MCF 10A (cell line): ENCODE results near the gene CSTB. TPM values are rescaled to one million over a fixed set of nuclear protein-coding genes. Genes with fewer than 3 reads are reported as not detected.
A peak's percentile ranks its signal among the peaks of the same experiment; 100 is the strongest.

Experiments used
- BruUV-seq: library from RNA; stranded (reverse); fragments of 400-500 nt; replicated peaks from 2 replicates; lab custom pipeline; 2021; lab: Mats Ljungman, UMichigan
- CTCF ChIA-PET: fragments of 300-600 bp; sonication (Branson Sonifier 250); formaldehyde crosslinking; extraction: SDS; loops from one replicate; lab custom pipeline; 2021; ENCODE audit warnings: antibody characterized with exemption, inconsistent platforms; lab: Yijun Ruan, JAX
- POLR2A ChIA-PET: fragments of 300-600, 350-650 bp; sonication (Branson Sonifier 250); formaldehyde crosslinking; extraction: SDS; loops from one replicate; lab custom pipeline; 2020; ENCODE audit warnings: antibody characterized with exemption, inconsistent platforms; lab: Yijun Ruan, JAX
- DNase-seq: peaks from one replicate; pipeline ENCODE4 v3.0.0-alpha.2; 2018; ENCODE audit not compliant: unreplicated experiment
- H3K27ac Mint-ChIP-seq: one replicate; pipeline ENCODE4 v1.8.0; 2022; ENCODE audit warnings: mild to moderate bottlenecking, low read depth, mixed read lengths; ENCODE audit not compliant: unreplicated experiment
- H3K27me3 Mint-ChIP-seq: one replicate; pipeline ENCODE4 v1.8.0; 2022; ENCODE audit warnings: mixed read lengths; ENCODE audit not compliant: insufficient read depth, unreplicated experiment
- H3K36me3 Mint-ChIP-seq: one replicate; pipeline ENCODE4 v1.8.0; 2022; ENCODE audit warnings: mild to moderate bottlenecking, moderate library complexity, mixed read lengths; ENCODE audit not compliant: insufficient read depth, unreplicated experiment
- H3K4me1 Mint-ChIP-seq: one replicate; pipeline ENCODE4 v1.8.0; 2022; ENCODE audit warnings: mixed read lengths; ENCODE audit not compliant: insufficient read depth, unreplicated experiment
- H3K4me3 Mint-ChIP-seq: one replicate; pipeline ENCODE4 v1.8.0; 2022; ENCODE audit warnings: mild to moderate bottlenecking, moderate library complexity, mixed read lengths; ENCODE audit not compliant: unreplicated experiment
- H3K9me3 Mint-ChIP-seq: one replicate; pipeline ENCODE4 v1.8.0; 2022; ENCODE audit warnings: mixed read lengths; ENCODE audit not compliant: unreplicated experiment
- intact Hi-C: fragments of 100-400 bp; cut with micrococcal nuclease; formaldehyde crosslinking; loops from 2 replicates; pipeline ENCODE4 v1.14.1; 2022
- total RNA-seq: library from RNA; stranded (reverse); gene quantifications from 2 replicates; pipeline ENCODE4 v1.2.3, GENCODE V29; 2022
- TF ChIP-seq, protein P1 (sequence below): fragments of 200-600 bp; IDR thresholded peaks from one replicate; pipeline ENCODE4 v1.8.0; 2022; ENCODE audit warnings: antibody characterized with exemption, mild to moderate bottlenecking; ENCODE audit not compliant: unreplicated experiment

Gene CSTB
- total RNA-seq, 1 experiment from 2014 or later = 60.5 TPM

DNA sequence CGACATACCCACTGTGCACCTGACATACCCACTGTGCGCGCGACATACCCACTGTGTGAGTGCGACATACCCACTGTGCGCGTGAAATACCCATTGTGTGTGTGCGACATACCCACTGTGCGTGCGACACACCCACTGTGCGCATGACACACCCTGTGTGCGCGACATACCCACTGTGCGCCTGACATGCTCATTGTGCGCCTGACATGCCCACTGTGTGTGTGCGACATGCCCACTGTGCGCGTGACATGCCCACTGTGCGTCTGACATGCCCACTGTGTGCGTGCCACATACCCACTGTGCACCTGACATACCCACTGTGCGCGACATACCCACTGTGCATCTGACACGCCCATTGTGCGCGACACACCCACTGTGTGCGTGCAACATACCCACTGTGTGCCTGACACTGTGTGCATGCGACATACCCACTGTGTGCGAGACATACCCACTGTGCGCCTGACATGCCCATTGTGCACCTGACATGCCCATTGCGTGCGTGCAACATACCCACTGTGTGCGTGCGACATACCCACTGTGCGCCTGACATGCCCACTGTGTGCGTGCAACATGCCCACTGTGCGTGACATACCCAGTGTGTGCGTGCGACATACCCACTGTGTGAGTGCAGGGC, 10.8 kb upstream of the CSTB start:
- H3K9me3 Mint-ChIP-seq = no peaks in the 10 kb centered on the region

DNA sequence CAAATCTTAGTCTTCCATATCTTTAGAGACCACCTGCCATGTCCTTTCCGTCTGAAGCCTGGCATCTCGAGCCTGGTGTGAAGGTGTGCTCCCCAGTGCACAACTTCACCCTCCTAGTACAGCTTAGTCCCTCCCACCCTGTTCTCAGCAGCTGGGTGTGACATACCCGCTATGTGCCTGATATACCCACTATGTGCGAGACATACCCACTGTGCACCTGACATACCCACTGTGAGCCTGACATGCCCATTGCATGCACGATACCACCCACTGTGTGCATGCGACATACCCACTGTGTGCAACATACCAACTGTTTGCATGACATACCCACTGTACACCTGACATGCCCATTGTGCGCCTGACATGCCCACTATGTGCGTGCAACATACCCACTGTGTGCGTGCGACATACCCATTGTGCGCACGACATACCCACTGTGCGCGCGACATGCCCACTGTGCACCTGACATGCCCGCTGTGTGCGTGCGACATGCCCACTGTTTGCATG, 10.2 kb upstream of the CSTB start:
- CTCF ChIA-PET = no interaction called here
- TF ChIP-seq, protein P1, sequence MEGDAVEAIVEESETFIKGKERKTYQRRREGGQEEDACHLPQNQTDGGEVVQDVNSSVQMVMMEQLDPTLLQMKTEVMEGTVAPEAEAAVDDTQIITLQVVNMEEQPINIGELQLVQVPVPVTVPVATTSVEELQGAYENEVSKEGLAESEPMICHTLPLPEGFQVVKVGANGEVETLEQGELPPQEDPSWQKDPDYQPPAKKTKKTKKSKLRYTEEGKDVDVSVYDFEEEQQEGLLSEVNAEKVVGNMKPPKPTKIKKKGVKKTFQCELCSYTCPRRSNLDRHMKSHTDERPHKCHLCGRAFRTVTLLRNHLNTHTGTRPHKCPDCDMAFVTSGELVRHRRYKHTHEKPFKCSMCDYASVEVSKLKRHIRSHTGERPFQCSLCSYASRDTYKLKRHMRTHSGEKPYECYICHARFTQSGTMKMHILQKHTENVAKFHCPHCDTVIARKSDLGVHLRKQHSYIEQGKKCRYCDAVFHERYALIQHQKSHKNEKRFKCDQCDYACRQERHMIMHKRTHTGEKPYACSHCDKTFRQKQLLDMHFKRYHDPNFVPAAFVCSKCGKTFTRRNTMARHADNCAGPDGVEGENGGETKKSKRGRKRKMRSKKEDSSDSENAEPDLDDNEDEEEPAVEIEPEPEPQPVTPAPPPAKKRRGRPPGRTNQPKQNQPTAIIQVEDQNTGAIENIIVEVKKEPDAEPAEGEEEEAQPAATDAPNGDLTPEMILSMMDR = no peak
- intact Hi-C loops = no loop called here
- Mint-ChIP-seq H3K27me3 (no peaks in the 10 kb centered on the region), H3K4me1 (peaks cover 13% of the 10 kb centered on the region), H3K27ac (peak overlapping the region; percentile 75), H3K4me3 (no peak overlapping the region), H3K36me3 (peaks cover 9% of the 10 kb centered on the region), H3K9me3 (no peaks in the 10 kb centered on the region)
- POLR2A ChIA-PET = no interaction called here
- no peak for DNase-seq
- no TSS peak for BruUV-seq

More for the DNA sequence above, 10.8 kb upstream of the CSTB start:
- no TSS peak for BruUV-seq
- Mint-ChIP-seq H3K36me3 (peaks cover 14% of the 10 kb centered on the region), H3K27me3 (no peaks in the 10 kb centered on the region), H3K27ac (no peak overlapping the region), H3K4me3 (no peak overlapping the region), H3K4me1 (peaks cover 13% of the 10 kb centered on the region)
- intact Hi-C loops = no loop called here
- no peak for DNase-seq
- ChIA-PET CTCF (no interaction called here), POLR2A (no interaction called here)
- TF ChIP-seq, protein P1 = no peak

DNA sequence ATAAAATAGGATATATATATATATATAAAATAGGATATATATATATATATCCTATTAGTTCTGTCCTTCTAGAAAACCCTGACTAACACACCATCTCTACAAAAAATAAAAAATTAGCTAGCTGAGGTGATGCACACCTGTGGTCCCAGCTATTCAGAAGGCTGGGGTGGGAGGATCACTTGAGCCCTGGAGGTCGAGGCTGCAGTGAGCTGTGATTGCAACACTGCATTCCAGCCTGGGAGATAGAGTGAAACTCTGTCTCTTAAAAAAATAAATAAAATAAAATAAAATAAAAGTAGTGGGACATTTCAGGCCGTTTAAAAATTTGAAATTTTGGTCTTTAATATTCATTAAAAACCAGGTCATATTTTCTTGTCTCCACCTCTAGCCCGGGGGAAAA, 9.0 kb upstream of the CSTB start:
- BruUV-seq = no TSS peak
- TF ChIP-seq, protein P1 = no peak
- intact Hi-C loops = no loop called here
- CTCF ChIA-PET = interaction anchor here (0.6 to 0.7 kb wide), 2 partner anchors 199 to 217 kb away, joined by 3 to 4 read pairs; no protein-coding TSS in a partner anchor
- Mint-ChIP-seq H3K4me3 (no peak overlapping the region), H3K9me3 (no peaks in the 10 kb centered on the region), H3K4me1 (peaks cover 13% of the 10 kb centered on the region), H3K27me3 (no peaks in the 10 kb centered on the region), H3K27ac (no peak overlapping the region), H3K36me3 (peaks cover 4% of the 10 kb centered on the region)
- DNase-seq = no peak
- POLR2A ChIA-PET = interaction anchor here (0.7 kb wide), 1 partner anchor 606 kb away, joined by 3 read pairs; no protein-coding TSS in a partner anchor

DNA sequence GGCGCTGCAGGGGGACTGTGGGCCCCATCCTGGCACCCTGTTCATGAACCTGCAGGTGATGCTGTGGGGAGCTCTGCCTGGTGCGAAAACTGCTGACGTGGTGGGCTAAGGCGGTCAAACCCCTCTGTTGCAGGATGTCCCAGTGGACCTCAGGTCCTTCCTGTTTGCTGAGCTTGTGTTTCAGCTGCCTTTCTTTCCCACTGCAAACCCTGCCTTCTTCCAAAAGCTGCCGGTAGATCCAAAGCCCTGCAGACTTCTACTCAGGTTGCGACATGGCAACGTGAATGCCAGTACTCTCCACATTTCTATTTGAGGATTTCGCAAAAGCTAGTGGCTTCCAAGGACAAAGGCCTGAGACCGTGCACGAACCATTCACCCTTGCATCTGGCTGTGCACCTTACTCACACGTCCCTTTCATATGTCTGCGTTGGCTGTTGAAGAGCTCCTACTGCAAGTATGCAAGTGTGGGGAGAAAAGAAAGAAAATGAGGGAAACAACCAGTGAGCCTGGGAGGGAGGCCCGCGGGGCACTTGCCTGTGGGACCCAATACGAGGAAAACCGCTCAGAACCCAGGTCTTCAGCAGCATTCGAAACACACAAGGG, 7.1 kb upstream of the CSTB start:
- CTCF ChIA-PET = no interaction called here
- H3K9me3 Mint-ChIP-seq = no peaks in the 10 kb centered on the region
- intact Hi-C loops = no loop called here
- peak; percentile 86 for DNase-seq
- H3K36me3 Mint-ChIP-seq = no peaks in the 10 kb centered on the region
- H3K27ac Mint-ChIP-seq = no peak overlapping the region
- POLR2A ChIA-PET = interaction anchor here (0.7 to 1.9 kb wide), 8 partner anchors 8 to 240 kb away, joined by 3 to 6 read pairs (median 4); partner anchors contain the start of gene PDXK
- no peaks in the 10 kb centered on the region for H3K27me3 Mint-ChIP-seq
- TF ChIP-seq, protein P1 = no peak
- no peak overlapping the region for H3K4me3 Mint-ChIP-seq
- no TSS peak for BruUV-seq
- peaks cover 24% of the 10 kb centered on the region for H3K4me1 Mint-ChIP-seq
